HEK293T (cell line): ENCODE results near the gene CCDC146.

Source experiments
- CTCF ChIA-PET: fragments of 350-600 bp; formaldehyde crosslinking; extraction: SDS; loops from one replicate; lab custom pipeline; 2021; ENCODE audit warnings: antibody characterized with exemption, inconsistent platforms; lab: Yijun Ruan, JAX
- POLR2A ChIA-PET: fragments of 350-600 bp; formaldehyde crosslinking; extraction: SDS; loops from one replicate; lab custom pipeline; 2020; ENCODE audit warnings: antibody characterized with exemption, inconsistent platforms; lab: Yijun Ruan, JAX
- DNase-seq: peaks from one replicate; pipeline ENCODE4 v3.0.0; 2012; ENCODE audit warnings: mixed read lengths; ENCODE audit errors: extremely low spot score
- ARNT ChIP-seq: fragments of 450-650 bp; IDR thresholded peaks from 2 replicates; pipeline ENCODE4 v1.6.1; 2017; ENCODE audit warnings: mild to moderate bottlenecking
- BHLHE40 ChIP-seq: fragments of 450-650 bp; IDR thresholded peaks from 2 replicates; pipeline ENCODE4 v1.6.1; 2016; ENCODE audit warnings: mild to moderate bottlenecking, moderate library complexity, borderline replicate concordance
- CTBP1 ChIP-seq: fragments of 450-650 bp; IDR thresholded peaks from 2 replicates; pipeline ENCODE4 v1.6.1; 2016; ENCODE audit warnings: borderline replicate concordance
- ELF4 ChIP-seq: fragments of 450-650 bp; IDR thresholded peaks from 2 replicates; pipeline ENCODE4 v1.6.1; 2017; ENCODE audit warnings: antibody characterized with exemption
- FOXA1 ChIP-seq: fragments of 450-650 bp; IDR thresholded peaks from 2 replicates; pipeline ENCODE4 v1.6.1; 2016; ENCODE audit warnings: mild to moderate bottlenecking
- FOXK2 ChIP-seq: fragments of 450-650 bp; IDR thresholded peaks from 2 replicates; pipeline ENCODE4 v1.6.1; 2016; ENCODE audit warnings: mild to moderate bottlenecking
- FOXM1 ChIP-seq: fragments of 450-650 bp; IDR thresholded peaks from 2 replicates; pipeline ENCODE4 v1.6.1; 2017; ENCODE audit warnings: mild to moderate bottlenecking, borderline replicate concordance
- HDGF ChIP-seq: fragments of 450-650 bp; IDR thresholded peaks from 2 replicates; pipeline ENCODE4 v1.6.1; 2017; ENCODE audit warnings: antibody characterized with exemption, borderline replicate concordance
- L3MBTL2 ChIP-seq: fragments of 450-650 bp; conservative IDR thresholded peaks from 2 replicates; pipeline ENCODE4 v1.6.1; 2016; ENCODE audit warnings: mild to moderate bottlenecking
- LEF1 ChIP-seq: fragments of 450-650 bp; IDR thresholded peaks from 2 replicates; pipeline ENCODE4 v1.6.1; 2017; ENCODE audit warnings: mild to moderate bottlenecking, borderline replicate concordance
- NFRKB ChIP-seq: fragments of 450-650 bp; IDR thresholded peaks from 2 replicates; pipeline ENCODE4 v1.6.1; 2016; ENCODE audit warnings: mild to moderate bottlenecking, moderate library complexity
- SP1 ChIP-seq: fragments of 450-650 bp; IDR thresholded peaks from 2 replicates; pipeline ENCODE4 v1.6.1; 2017
- SUZ12 ChIP-seq: fragments of 450-650 bp; IDR thresholded peaks from 2 replicates; pipeline ENCODE4 v1.6.1; 2016; ENCODE audit warnings: mild to moderate bottlenecking
- TARDBP ChIP-seq: fragments of 450-650 bp; IDR thresholded peaks from 2 replicates; pipeline ENCODE4 v1.6.1; 2016
- ZNF384 ChIP-seq: fragments of 450-650 bp; IDR thresholded peaks from 2 replicates; pipeline ENCODE4 v1.6.1; 2016
- TF ChIP-seq, protein P1 (sequence below): fragments of 450-650 bp; IDR thresholded peaks from 2 replicates; pipeline ENCODE4 v1.6.1; 2016

CCDC146 gene

DNA sequence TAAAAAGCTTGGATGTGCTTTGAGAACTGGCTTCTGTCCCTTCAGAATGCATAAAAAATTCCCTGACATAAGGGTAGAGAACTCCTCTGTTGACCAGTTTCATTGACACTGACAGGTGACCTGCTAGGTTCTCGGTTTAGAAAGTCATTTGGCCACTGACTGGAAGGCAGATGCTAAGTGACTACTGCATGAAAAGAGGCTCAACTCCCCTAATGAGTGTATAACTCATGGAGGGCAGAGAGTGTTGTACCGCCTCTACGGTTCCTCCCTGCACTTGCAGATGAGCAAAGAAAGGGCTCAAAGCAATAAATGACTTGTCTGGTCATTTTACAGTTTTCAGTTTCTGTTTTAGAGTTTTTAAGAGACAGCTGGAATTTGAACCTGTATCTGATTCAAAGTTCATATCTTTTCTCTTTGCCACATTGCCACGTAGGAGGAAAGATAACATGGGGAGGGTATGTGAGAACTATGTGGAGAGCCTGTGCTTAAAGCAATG lies 80.1 kb downstream of the CCDC146 start:
- ChIA-PET POLR2A (no interaction called here), CTCF (no interaction called here)
- TF ChIP-seq ARNT (no peak), SP1 (no peak), FOXM1 (no peak), ELF4 (no peak), SUZ12 (no peak), LEF1 (no peak), L3MBTL2 (no peak), HDGF (no peak), TARDBP (no peak), FOXK2 (no peak)
- TF ChIP-seq, protein P1, sequence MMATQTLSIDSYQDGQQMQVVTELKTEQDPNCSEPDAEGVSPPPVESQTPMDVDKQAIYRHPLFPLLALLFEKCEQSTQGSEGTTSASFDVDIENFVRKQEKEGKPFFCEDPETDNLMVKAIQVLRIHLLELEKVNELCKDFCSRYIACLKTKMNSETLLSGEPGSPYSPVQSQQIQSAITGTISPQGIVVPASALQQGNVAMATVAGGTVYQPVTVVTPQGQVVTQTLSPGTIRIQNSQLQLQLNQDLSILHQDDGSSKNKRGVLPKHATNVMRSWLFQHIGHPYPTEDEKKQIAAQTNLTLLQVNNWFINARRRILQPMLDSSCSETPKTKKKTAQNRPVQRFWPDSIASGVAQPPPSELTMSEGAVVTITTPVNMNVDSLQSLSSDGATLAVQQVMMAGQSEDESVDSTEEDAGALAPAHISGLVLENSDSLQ: no peak
- no peak for DNase-seq

DNA sequence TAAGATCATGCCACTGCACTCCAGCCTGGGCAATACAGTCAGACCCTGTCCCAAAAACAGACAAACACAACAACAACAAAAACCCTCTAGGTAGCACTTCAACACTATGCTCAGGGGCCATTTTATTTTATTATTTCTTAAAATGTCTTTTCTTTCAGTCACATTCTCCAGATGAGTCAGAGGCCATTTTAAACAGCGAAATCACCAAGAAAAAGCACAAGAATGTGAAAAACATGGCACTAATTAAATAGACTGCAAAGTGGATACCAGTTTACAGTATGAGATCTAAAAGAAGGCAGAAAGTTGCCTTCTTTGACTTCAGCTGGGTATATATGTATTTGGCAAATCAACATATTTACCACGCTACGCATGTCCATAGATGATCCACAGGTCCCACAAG lies 83.3 kb downstream of the CCDC146 start:
- ChIA-PET CTCF (no interaction called here), POLR2A (no interaction called here)
- no peak for DNase-seq
- no peak for TF ChIP-seq HDGF
- TF ChIP-seq NFRKB: no peak
- TF ChIP-seq SUZ12: no peak
- no peak for TF ChIP-seq BHLHE40
- no peak for TF ChIP-seq ARNT
- TF ChIP-seq TARDBP: no peak
- no peak for TF ChIP-seq FOXK2
- no peak for TF ChIP-seq ELF4
- no peak for TF ChIP-seq FOXA1
- no peak for TF ChIP-seq SP1
- TF ChIP-seq LEF1: no peak
- no peak for TF ChIP-seq CTBP1
- no peak for TF ChIP-seq L3MBTL2
- no peak for TF ChIP-seq ZNF384
- TF ChIP-seq, protein P1: no peak
- TF ChIP-seq FOXM1: no peak

DNA sequence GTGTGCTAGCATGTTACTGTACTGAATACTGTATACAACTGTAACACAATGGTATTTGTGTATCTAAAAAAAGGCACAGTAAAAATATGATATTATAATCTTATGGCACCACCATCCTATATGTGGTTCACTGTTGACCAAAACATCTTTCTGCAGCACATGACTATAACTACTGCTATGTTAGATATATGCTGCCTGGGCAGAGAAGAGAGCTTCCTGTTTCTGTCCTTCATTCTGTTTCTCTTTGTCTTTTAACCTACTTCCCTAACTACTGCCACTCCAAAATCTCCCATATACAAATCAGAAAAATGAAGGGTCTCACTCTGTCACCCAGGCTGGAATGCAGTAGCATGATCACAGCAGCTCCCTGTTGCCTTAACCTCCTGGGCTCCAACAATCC lies 86.0 kb downstream of the CCDC146 start:
- ChIA-PET POLR2A (no interaction called here), CTCF (no interaction called here)
- DNase-seq: no peak
- TF ChIP-seq FOXK2: no peak
- TF ChIP-seq SP1: no peak
- no peak for TF ChIP-seq NFRKB
- TF ChIP-seq ZNF384: no peak
- no peak for TF ChIP-seq CTBP1

DNA sequence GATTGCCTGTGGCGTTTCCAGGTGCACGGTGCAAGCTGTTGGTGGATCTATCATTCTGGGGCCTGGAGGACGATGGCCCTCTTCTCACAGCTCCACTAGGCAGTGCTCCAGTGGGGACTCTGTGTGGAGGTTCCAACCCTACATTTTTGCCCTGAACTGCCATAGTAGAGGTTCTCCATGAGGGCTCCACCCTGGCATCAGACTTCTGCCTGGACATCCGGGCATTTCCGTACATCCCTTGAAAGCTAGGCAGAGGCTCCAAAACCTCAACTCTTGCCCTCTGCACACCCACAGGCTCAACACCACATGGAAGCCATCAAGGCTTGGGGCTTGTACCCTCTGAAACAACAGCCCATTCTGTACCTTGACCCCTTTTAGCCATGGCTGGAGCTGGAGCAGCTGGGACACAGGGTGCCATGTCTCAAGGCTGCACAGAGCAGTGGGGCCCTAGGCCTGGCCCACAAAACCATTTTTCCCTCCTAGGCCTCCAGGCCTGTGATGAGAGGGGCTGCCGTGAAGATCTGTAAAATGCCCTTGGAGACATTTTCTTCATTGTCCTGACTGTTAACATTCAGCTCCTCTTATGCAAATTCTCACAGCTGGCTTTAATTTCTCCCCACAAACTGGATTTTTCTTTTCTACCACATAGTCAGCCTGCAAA lies 87.2 kb downstream of the CCDC146 start:
- ChIA-PET POLR2A (no interaction called here), CTCF (no interaction called here)
- TF ChIP-seq ARNT (no peak), L3MBTL2 (no peak), NFRKB (no peak), LEF1 (no peak), FOXA1 (no peak), FOXM1 (no peak), FOXK2 (no peak), CTBP1 (no peak), ZNF384 (no peak), ELF4 (no peak), TARDBP (no peak), HDGF (no peak), SUZ12 (no peak), SP1 (no peak)
- TF ChIP-seq, protein P1: no peak
- no peak for DNase-seq

DNA sequence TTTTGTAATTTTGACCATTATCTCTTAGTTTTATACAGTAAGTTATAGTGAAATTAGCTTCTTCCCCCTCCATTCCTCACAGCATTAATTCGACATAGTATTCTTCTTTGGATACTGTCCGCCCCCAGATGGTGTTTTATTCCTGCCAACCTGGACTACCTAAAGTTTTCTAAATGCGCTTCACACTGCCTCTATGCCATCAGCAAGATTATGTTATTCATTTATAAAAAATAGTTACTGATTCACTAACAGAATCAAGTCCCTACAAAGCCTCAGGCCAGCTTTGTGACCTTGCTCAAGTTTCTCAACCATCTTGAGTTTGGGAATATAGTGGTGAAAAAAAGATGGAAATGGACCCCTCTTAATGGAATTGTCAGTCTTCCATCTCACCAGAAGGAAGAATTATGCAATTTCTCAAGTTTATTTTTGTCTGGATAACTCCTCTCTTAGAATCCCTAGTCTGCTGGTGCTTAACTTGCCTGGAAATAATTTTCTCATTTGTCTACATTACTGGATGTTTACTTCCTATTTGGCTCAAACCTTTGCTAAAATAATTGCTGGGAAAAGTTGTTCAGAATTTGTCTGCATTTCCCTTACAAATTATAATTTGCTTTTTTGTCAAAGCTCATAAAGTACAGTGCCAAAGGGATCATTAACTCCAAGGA lies 93.9 kb downstream of the CCDC146 start:
- TF ChIP-seq ZNF384 (no peak), BHLHE40 (no peak), L3MBTL2 (no peak), CTBP1 (no peak), NFRKB (no peak), LEF1 (no peak), SP1 (no peak), ELF4 (no peak), SUZ12 (no peak), FOXM1 (no peak), ARNT (no peak), FOXK2 (no peak), FOXA1 (no peak), HDGF (no peak)
- TF ChIP-seq, protein P1: no peak
- POLR2A ChIA-PET: no interaction called here
- CTCF ChIA-PET: interaction anchor here (0.7 kb wide), 1 partner anchor 30 kb away, joined by 4 read pairs; no protein-coding TSS in a partner anchor
- DNase-seq: no peak
